CD4-positive, alpha-beta T cell treated with Interleukin-17A for 4 hours (primary cell): ENCODE data around the gene ITGA1.
A peak's percentile ranks its signal among the peaks of the same experiment; 100 is the strongest.
"Not testable (repeated sequence)": the region's sequence is repeated elsewhere in the genome, so short reads cannot be mapped to it uniquely, and the experiment has no call there.

Source experiments
- DNase-seq: peaks from one replicate; pipeline ENCODE4 v3.0.0-alpha.2; 2020; ENCODE audit warnings: mixed read lengths

The ITGA1 gene

GRCh38 chr5:52909192-52909591 is 121.5 kb downstream of the ITGA1 start:
- no peak for DNase-seq

GRCh38 chr5:52910071-52910470 is 122.4 kb downstream of the ITGA1 start:
- DNase-seq: no peak

- peak; percentile 64 for DNase-seq
Observed at GRCh38 chr5:52915176-52915875, 127.6 kb downstream of the ITGA1 start.

GRCh38 chr5:52920929-52921328 is 133.2 kb downstream of the ITGA1 start:
- DNase-seq: no peak

GRCh38 chr5:52922384-52922783 is 134.7 kb downstream of the ITGA1 start:
- DNase-seq: no peak

GRCh38 chr5:52924456-52924855 is 136.7 kb downstream of the ITGA1 start:
- DNase-seq: no peak

GRCh38 chr5:52925001-52925400 is 137.3 kb downstream of the ITGA1 start:
- no peak for DNase-seq

- no peak for DNase-seq
Observed at GRCh38 chr5:52928689-52929088, 141.0 kb downstream of the ITGA1 start.

- DNase-seq: no peak
Observed at GRCh38 chr5:52938226-52938625, 150.5 kb downstream of the ITGA1 start.

GRCh38 chr5:52943285-52943684 is 155.6 kb downstream of the ITGA1 start:
- no peak for DNase-seq

GRCh38 chr5:52943808-52944207 is 156.1 kb downstream of the ITGA1 start:
- no peak for DNase-seq

GRCh38 chr5:52945040-52945439 is 157.3 kb downstream of the ITGA1 start:
- no peak for DNase-seq

- no peak for DNase-seq
Observed at GRCh38 chr5:52947208-52947607, 159.5 kb downstream of the ITGA1 start.

- no peak for DNase-seq
Observed at GRCh38 chr5:52947851-52948250, 160.1 kb downstream of the ITGA1 start.

- peak; percentile 61 for DNase-seq
Observed at GRCh38 chr5:52948418-52949076, 160.8 kb downstream of the ITGA1 start.

- DNase-seq: no peak
Observed at GRCh38 chr5:52950686-52951085, 163.0 kb downstream of the ITGA1 start.

- DNase-seq: no peak
Observed at GRCh38 chr5:52952483-52952882, 164.8 kb downstream of the ITGA1 start.

GRCh38 chr5:52956014-52956413 is 168.3 kb downstream of the ITGA1 start:
- no peak for DNase-seq

- no peak for DNase-seq
Observed at GRCh38 chr5:52956915-52957747, 169.4 kb downstream of the ITGA1 start.

GRCh38 chr5:52961274-52961681 is 173.6 kb downstream of the ITGA1 start:
- no peak for DNase-seq

- DNase-seq: no peak
Observed at GRCh38 chr5:52963636-52964035, 175.9 kb downstream of the ITGA1 start.

- no peak for DNase-seq
Observed at GRCh38 chr5:52964138-52964537, 176.4 kb downstream of the ITGA1 start.

- DNase-seq: not testable (repeated sequence)
Observed at GRCh38 chr5:52976157-52976556, 188.4 kb downstream of the ITGA1 start.
